ENCODE results near the gene POLE. TPM values are rescaled to one million over a fixed set of nuclear protein-coding genes. Genes with fewer than 3 reads are reported as not detected.

Gene POLE
- total and polyA plus RNA-seq, 9 of the 15 experiments (the other 6 are each of a cell fraction or from before 2014, with no cell fraction given), result 2.4 to 154 (median 49.6) TPM

DNA sequence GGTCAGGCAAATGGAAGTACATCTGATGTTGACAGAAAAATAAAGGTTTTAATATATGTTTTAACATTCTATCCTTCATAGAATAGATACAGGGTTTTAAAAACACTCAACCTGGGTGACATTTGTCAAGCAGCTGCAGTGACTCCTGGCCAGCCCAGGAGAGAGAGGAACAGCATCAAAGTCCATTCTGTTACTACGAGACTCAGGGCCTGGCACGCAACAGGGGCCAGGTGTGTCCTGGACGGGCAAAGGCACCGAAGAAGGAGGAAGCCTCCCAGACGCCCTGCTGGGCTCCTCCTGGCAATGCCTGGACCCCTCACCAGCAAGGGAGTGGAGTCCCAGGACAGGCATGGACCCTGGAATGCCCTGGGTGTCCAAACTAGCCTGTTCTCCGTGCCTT is 98.8 kb downstream of the POLE start (continued):
- TF ChIP-seq, protein P1, sequence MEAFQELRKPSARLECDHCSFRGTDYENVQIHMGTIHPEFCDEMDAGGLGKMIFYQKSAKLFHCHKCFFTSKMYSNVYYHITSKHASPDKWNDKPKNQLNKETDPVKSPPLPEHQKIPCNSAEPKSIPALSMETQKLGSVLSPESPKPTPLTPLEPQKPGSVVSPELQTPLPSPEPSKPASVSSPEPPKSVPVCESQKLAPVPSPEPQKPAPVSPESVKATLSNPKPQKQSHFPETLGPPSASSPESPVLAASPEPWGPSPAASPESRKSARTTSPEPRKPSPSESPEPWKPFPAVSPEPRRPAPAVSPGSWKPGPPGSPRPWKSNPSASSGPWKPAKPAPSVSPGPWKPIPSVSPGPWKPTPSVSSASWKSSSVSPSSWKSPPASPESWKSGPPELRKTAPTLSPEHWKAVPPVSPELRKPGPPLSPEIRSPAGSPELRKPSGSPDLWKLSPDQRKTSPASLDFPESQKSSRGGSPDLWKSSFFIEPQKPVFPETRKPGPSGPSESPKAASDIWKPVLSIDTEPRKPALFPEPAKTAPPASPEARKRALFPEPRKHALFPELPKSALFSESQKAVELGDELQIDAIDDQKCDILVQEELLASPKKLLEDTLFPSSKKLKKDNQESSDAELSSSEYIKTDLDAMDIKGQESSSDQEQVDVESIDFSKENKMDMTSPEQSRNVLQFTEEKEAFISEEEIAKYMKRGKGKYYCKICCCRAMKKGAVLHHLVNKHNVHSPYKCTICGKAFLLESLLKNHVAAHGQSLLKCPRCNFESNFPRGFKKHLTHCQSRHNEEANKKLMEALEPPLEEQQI (IDR thresholded peaks at IDR 0.05), result no peak
- TF ChIP-seq, protein P2, sequence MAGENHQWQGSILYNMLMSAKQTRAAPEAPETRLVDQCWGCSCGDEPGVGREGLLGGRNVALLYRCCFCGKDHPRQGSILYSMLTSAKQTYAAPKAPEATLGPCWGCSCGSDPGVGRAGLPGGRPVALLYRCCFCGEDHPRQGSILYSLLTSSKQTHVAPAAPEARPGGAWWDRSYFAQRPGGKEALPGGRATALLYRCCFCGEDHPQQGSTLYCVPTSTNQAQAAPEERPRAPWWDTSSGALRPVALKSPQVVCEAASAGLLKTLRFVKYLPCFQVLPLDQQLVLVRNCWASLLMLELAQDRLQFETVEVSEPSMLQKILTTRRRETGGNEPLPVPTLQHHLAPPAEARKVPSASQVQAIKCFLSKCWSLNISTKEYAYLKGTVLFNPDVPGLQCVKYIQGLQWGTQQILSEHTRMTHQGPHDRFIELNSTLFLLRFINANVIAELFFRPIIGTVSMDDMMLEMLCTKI (IDR thresholded peaks at IDR 0.05; ENCODE audit: partially characterized antibody), result no peak
- TF ChIP-seq PURB (CRISPR knock-in tag; IDR thresholded peaks at IDR 0.05; ENCODE audit: low read depth), result no peak
- no peak for TF ChIP-seq KDM5B (IDR thresholded peaks at IDR 0.05; ENCODE audit: insufficient replicate concordance, low read depth, low read length)
- no peak for TF ChIP-seq TAF9B (IDR thresholded peaks at IDR 0.05; ENCODE audit: partially characterized antibody)

DNA sequence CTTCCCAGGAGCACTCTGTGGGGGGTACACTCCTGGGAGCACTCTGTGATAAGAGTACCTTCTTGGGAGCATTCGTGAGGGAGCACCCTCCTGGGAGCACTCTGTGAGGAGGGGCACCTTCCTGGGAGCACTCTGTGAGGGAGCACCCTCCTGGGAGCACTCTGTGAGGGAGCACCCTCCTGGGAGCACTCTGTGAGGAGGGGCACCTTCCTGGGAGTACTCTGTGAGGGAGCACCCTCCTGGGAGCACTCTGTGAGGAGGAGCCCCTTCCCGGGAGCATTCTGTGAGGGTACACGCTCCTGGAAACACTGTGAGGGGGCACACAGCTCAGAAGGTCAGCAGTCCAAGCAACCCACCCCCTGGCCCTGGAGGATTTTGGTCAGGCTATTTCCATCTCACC is 99.4 kb downstream of the POLE start:
- Histone ChIP-seq H4K20me1 (replicated peaks; ENCODE audit: control insufficient read depth, insufficient read depth, low read length) (0 out of 2 replicates have a peak, but pooled peaks cover 9% of the 10 kb centered on the region), H3K36me3 (ENCODE audit: control insufficient read depth, insufficient read depth, low read length) (no peaks in the 10 kb centered on the region), H3K4me1 (replicated peaks in 1 of 2; ENCODE audit: control insufficient read depth in 2 of 2, insufficient read depth in 2 of 2, low read length in 2 of 2) (peaks cover 0 to 34% of the 10 kb centered on the region in 2 experiments; a peak in 2 of 5 replicates), H3K4me2 (ENCODE audit: insufficient read depth, low read length) (no peak overlapping the region), H3K27me3 (ENCODE audit: control insufficient read depth in 2 of 2, insufficient read depth in 2 of 2, low read length in 2 of 2) (peaks cover 29 to 39% of the 10 kb centered on the region in 2 experiments), H3K27ac (ENCODE audit: extremely low read depth, low read depth, low read length) (no peak overlapping the region), H2AFZ (ENCODE audit: low read depth, low read length) (no peak overlapping the region), H3K9me1 (ENCODE audit: control insufficient read depth, insufficient read depth, low read length) (no peaks in the 10 kb centered on the region), H3K9ac (ENCODE audit: insufficient read depth in 1 of 2, low read depth in 2 of 2, low read length in 2 of 2) (no peak overlapping the region), H3K79me2 (ENCODE audit: control insufficient read depth, insufficient read depth, low read length) (no peaks in the 10 kb centered on the region), H3K4me3 (no peak overlapping the region), H3K9me3 (replicated peaks; ENCODE audit: control insufficient read depth, insufficient read depth, low read depth, low read length) (no peaks in the 10 kb centered on the region; the same call in 1 of the 2 replicates)
- POLR2A ChIA-PET, result interaction anchor here (0.6 kb wide), 1 partner anchor 514 kb away, joined by 3 read pairs; no protein-coding TSS in a partner anchor
- no peak for DNase-seq (ENCODE audit: extremely low read depth in 1 of 4, low spot score in 3 of 4)
- no peak for ATAC-seq
- 9% methylated on average over 3 of the region's 3 CpGs for WGBS (ENCODE audit: insufficient coverage, low coverage, missing lambda C conversion rate)
- no peak for FAIRE-seq
- intact Hi-C loops (cut with micrococcal nuclease) (no loop called here), in situ Hi-C loops (cut with MboI) (no loop called here)
- CTCF ChIA-PET (ENCODE audit: low intra/inter-chr PET ratio), result no interaction called here
- no TSS peak for BruUV-seq (replicated peaks)
- TF ChIP-seq, protein P3, sequence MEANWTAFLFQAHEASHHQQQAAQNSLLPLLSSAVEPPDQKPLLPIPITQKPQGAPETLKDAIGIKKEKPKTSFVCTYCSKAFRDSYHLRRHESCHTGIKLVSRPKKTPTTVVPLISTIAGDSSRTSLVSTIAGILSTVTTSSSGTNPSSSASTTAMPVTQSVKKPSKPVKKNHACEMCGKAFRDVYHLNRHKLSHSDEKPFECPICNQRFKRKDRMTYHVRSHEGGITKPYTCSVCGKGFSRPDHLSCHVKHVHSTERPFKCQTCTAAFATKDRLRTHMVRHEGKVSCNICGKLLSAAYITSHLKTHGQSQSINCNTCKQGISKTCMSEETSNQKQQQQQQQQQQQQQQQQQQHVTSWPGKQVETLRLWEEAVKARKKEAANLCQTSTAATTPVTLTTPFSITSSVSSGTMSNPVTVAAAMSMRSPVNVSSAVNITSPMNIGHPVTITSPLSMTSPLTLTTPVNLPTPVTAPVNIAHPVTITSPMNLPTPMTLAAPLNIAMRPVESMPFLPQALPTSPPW (CRISPR knock-in tag; IDR thresholded peaks at IDR 0.05), result no peak
- TF ChIP-seq XRCC3 (IDR thresholded peaks at IDR 0.05) (no peak), MCM2 (IDR thresholded peaks at IDR 0.05; ENCODE audit: low read depth) (peak; percentile 68; the same call in 1 of the 2 replicates), ZNF444 (CRISPR knock-in tag; IDR thresholded peaks at IDR 0.05) (no peak), ZNF263 (CRISPR knock-in tag; IDR thresholded peaks at IDR 0.05; ENCODE audit: borderline replicate concordance) (peak; percentile 99), RHOXF2B (CRISPR knock-in tag; conservative IDR thresholded peaks at IDR 0.05) (no peak), LEF1 (IDR thresholded peaks at IDR 0.05) (no peak)
- TF ChIP-seq, protein P4, sequence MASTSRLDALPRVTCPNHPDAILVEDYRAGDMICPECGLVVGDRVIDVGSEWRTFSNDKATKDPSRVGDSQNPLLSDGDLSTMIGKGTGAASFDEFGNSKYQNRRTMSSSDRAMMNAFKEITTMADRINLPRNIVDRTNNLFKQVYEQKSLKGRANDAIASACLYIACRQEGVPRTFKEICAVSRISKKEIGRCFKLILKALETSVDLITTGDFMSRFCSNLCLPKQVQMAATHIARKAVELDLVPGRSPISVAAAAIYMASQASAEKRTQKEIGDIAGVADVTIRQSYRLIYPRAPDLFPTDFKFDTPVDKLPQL (IDR thresholded peaks at IDR 0.05; ENCODE audit: extremely low read depth, insufficient read length), result no peak
- TF ChIP-seq, protein P5, sequence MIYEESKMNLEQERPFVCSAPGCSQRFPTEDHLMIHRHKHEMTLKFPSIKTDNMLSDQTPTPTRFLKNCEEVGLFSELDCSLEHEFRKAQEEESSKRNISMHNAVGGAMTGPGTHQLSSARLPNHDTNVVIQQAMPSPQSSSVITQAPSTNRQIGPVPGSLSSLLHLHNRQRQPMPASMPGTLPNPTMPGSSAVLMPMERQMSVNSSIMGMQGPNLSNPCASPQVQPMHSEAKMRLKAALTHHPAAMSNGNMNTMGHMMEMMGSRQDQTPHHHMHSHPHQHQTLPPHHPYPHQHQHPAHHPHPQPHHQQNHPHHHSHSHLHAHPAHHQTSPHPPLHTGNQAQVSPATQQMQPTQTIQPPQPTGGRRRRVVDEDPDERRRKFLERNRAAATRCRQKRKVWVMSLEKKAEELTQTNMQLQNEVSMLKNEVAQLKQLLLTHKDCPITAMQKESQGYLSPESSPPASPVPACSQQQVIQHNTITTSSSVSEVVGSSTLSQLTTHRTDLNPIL (CRISPR knock-in tag; IDR thresholded peaks at IDR 0.05), result no peak
